ENCODE measurements around the gene CCR6. TPM values are rescaled to one million over a fixed set of nuclear protein-coding genes. Genes with fewer than 3 reads are reported as not detected.

CCR6 gene
- total and polyA plus RNA-seq, 8 donors: 0.10 to 0.71 TPM; not detected in 6

- H3K27ac ChIP-seq: peak overlapping the region in 1 of 2 donors; percentile 63
- peaks cover 0 to 55% of the 10 kb centered on the region in 2 donors for H3K4me1 ChIP-seq
- DNase-seq (no peak), ATAC-seq (no peak)
- no peaks in the 10 kb centered on the region for H3K36me3 ChIP-seq
- peaks cover 0 to 6% of the 10 kb centered on the region in 2 donors for H3K27me3 ChIP-seq
- no peak for TF ChIP-seq CTCF (IDR thresholded peaks at IDR 0.05)
- no peak overlapping the region for H3K4me3 ChIP-seq
- H3K9me3 ChIP-seq: no peaks in the 10 kb centered on the region
- intact Hi-C loops (cut with DNase I): no loop called here
These were observed 28.5 kb upstream of the CCR6 start for GRCh38 chr6:167094436-167094819.

GRCh38 chr6:167094820-167095637 lies 27.9 kb upstream of the CCR6 start:
- Histone ChIP-seq H3K4me3 (no peak overlapping the region), H3K4me1 (peaks cover 0 to 51% of the 10 kb centered on the region in 2 donors), H3K36me3 (no peaks in the 10 kb centered on the region), H3K9me3 (no peaks in the 10 kb centered on the region), H3K27me3 (peaks cover 0 to 6% of the 10 kb centered on the region in 2 donors), H3K27ac (peak overlapping the region in 1 of 2 donors; percentile 63)
- intact Hi-C loops (cut with DNase I): no loop called here
- no peak for DNase-seq
- peak; percentile 20 for ATAC-seq
- TF ChIP-seq CTCF (IDR thresholded peaks at IDR 0.05): no peak

- H3K9me3 ChIP-seq: no peaks in the 10 kb centered on the region
- no peak for TF ChIP-seq CTCF (IDR thresholded peaks at IDR 0.05)
- ATAC-seq: no peak
- no peaks in the 10 kb centered on the region for H3K36me3 ChIP-seq
- peaks cover 0 to 43% of the 10 kb centered on the region in 2 donors for H3K4me1 ChIP-seq
- H3K27ac ChIP-seq: no peak overlapping the region
- no peak overlapping the region for H3K4me3 ChIP-seq
- intact Hi-C loops (cut with DNase I): no loop called here
- DNase-seq: no peak
- peaks cover 0 to 6% of the 10 kb centered on the region in 2 donors for H3K27me3 ChIP-seq
These were observed 27.0 kb upstream of the CCR6 start for GRCh38 chr6:167095888-167096287.

- Histone ChIP-seq H3K4me1 (peaks cover 0 to 34% of the 10 kb centered on the region in 2 donors), H3K4me3 (no peak overlapping the region), H3K36me3 (no peaks in the 10 kb centered on the region), H3K27ac (no peak overlapping the region), H3K27me3 (peaks cover 0 to 6% of the 10 kb centered on the region in 2 donors), H3K9me3 (no peaks in the 10 kb centered on the region)
- no peak for TF ChIP-seq CTCF (IDR thresholded peaks at IDR 0.05)
- intact Hi-C loops (cut with DNase I): no loop called here
- DNase-seq (no peak), ATAC-seq (no peak)
These were observed 25.9 kb upstream of the CCR6 start for GRCh38 chr6:167096991-167097390.

- DNase-seq (no peak), ATAC-seq (no peak)
- Histone ChIP-seq H3K27ac (no peak overlapping the region), H3K36me3 (no peaks in the 10 kb centered on the region), H3K27me3 (peaks cover 0 to 6% of the 10 kb centered on the region in 2 donors), H3K4me3 (no peak overlapping the region), H3K4me1 (peaks cover 0 to 27% of the 10 kb centered on the region in 2 donors), H3K9me3 (no peaks in the 10 kb centered on the region)
- TF ChIP-seq CTCF (IDR thresholded peaks at IDR 0.05): no peak
- intact Hi-C loops (cut with DNase I): no loop called here
These were observed 25.1 kb upstream of the CCR6 start for GRCh38 chr6:167097770-167098169.

Data from left lung (tissue), 10 donors.